ENCODE measurements around the gene PTPN9.

- TF ChIP-seq EP300 (IDR thresholded peaks at IDR 0.05; ENCODE audit: borderline replicate concordance) = no peak
- no peak for TF ChIP-seq TCF12 (IDR thresholded peaks at IDR 0.05; ENCODE audit: low read depth)
- no peak for TF ChIP-seq FOXM1 (IDR thresholded peaks at IDR 0.05; ENCODE audit: borderline replicate concordance, low read depth)
- no peak for TF ChIP-seq CREB1 (IDR thresholded peaks at IDR 0.05; ENCODE audit: low read depth)
- no peak for TF ChIP-seq USF1 (IDR thresholded peaks at IDR 0.05)
- TF ChIP-seq, protein P1, sequence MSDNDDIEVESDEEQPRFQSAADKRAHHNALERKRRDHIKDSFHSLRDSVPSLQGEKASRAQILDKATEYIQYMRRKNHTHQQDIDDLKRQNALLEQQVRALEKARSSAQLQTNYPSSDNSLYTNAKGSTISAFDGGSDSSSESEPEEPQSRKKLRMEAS (IDR thresholded peaks at IDR 0.05) = no peak
- TF ChIP-seq TEAD4 (IDR thresholded peaks at IDR 0.05) = no peak
- no peak for TF ChIP-seq YY1 (IDR thresholded peaks at IDR 0.05; ENCODE audit: low read depth)
- no peak for TF ChIP-seq EGR1 (IDR thresholded peaks at IDR 0.05)
- TF ChIP-seq RAD21 (IDR thresholded peaks at IDR 0.05; ENCODE audit: low read depth) = no peak
- TF ChIP-seq, protein P2, sequence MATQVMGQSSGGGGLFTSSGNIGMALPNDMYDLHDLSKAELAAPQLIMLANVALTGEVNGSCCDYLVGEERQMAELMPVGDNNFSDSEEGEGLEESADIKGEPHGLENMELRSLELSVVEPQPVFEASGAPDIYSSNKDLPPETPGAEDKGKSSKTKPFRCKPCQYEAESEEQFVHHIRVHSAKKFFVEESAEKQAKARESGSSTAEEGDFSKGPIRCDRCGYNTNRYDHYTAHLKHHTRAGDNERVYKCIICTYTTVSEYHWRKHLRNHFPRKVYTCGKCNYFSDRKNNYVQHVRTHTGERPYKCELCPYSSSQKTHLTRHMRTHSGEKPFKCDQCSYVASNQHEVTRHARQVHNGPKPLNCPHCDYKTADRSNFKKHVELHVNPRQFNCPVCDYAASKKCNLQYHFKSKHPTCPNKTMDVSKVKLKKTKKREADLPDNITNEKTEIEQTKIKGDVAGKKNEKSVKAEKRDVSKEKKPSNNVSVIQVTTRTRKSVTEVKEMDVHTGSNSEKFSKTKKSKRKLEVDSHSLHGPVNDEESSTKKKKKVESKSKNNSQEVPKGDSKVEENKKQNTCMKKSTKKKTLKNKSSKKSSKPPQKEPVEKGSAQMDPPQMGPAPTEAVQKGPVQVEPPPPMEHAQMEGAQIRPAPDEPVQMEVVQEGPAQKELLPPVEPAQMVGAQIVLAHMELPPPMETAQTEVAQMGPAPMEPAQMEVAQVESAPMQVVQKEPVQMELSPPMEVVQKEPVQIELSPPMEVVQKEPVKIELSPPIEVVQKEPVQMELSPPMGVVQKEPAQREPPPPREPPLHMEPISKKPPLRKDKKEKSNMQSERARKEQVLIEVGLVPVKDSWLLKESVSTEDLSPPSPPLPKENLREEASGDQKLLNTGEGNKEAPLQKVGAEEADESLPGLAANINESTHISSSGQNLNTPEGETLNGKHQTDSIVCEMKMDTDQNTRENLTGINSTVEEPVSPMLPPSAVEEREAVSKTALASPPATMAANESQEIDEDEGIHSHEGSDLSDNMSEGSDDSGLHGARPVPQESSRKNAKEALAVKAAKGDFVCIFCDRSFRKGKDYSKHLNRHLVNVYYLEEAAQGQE (IDR thresholded peaks at IDR 0.05; ENCODE audit: low read depth) = no peak
- TF ChIP-seq NFIC (IDR thresholded peaks at IDR 0.05) = no peak
- no peak for TF ChIP-seq TAF1 (IDR thresholded peaks at IDR 0.05; ENCODE audit: low read depth)
- no peak for TF ChIP-seq ZBTB7A (IDR thresholded peaks at IDR 0.05; ENCODE audit: low read depth)
Measured at GRCh38 chr15:75616766-75617165, 37.7 kb upstream of the PTPN9 start.
